HG02763 (cell line): Measurements from ENCODE around the gene MAD2L2.

ENCODE experiments used
- ATAC-seq: cut with Tn5 transposase; IDR thresholded peaks from one replicate; pipeline ENCODE4 v1.9.1; 2021; ENCODE audit warnings: mild to moderate bottlenecking, moderate library complexity; ENCODE audit not compliant: unreplicated experiment

MAD2L2 gene

GRCh38 chr1:11681071-11681771 lies at the start of gene MAD2L2:
Gene MAD2L2, minus strand, starts transcription at chr1:11681148. Its CDS starts 547 bp downstream, at chr1:11680601.
- peak; percentile 78 for ATAC-seq

- no peak for ATAC-seq
These were observed 49.5 kb upstream of the MAD2L2 start for GRCh38 chr1:11730429-11730891.

GRCh38 chr1:11729498-11730428 lies 48.8 kb upstream of the MAD2L2 start:
- no peak for ATAC-seq

DNA sequence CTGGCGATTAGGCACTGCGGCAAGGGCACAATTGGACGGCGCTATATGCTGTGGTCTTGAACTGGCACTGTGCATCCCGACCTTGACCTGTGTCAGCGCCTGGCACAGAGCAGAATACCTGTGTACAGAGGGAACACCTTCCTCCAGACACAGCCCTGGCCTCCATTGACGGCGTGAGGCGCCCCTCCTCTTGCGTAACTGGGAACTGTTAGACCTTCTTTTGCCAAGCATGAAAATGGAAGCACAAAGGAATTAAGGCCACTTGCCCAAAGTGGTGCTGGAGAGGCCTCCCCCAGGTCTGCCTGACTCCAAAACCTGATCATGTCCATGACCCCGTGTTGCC lies 48.2 kb upstream of the MAD2L2 start:
- no peak for ATAC-seq

GRCh38 chr1:11728126-11728806 lies 47.3 kb upstream of the MAD2L2 start:
- no peak for ATAC-seq

DNA sequence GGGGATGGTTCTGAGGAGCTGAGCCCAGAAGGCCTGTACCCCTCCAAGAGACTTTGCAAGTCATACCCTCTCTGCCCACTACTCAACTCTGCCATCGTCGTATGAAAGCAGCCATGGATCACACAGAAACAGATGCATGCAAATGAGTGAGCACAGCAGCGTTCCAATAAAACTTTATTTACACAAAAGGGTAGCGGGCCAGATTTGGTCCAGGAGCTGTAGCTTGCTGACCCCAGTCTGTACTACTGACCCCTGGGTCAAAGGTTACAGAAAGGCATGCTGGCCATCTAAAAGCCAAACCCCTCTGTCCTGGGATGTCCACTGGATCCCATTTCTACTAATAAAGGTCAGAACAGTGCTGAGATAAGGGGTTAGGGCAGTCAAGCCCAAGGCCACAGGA lies 46.2 kb upstream of the MAD2L2 start:
- no peak for ATAC-seq

- no peak for ATAC-seq
These were observed 44.7 kb upstream of the MAD2L2 start for GRCh38 chr1:11725616-11726015.

- ATAC-seq: no peak
These were observed 41.6 kb upstream of the MAD2L2 start for GRCh38 chr1:11722538-11722937.

DNA sequence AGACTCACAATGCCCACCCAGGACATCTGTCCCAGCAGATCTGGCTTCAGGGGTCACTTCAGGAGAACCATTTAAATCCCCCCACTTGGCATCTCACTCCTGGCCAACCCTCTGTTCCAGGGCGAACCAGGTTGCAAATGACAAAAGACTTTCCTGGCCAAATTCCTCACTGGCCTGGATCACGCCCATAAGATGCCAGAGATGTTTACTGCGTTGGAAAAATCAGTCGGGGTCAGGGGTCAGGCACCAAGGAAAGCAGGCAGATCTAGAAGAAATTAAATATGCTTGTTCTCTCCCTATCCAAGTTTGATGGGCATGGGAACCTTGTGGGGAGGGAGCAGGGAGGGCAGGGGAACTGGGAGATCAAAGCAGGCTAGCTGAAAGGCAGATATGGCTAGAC lies 40.4 kb upstream of the MAD2L2 start:
- no peak for ATAC-seq

DNA sequence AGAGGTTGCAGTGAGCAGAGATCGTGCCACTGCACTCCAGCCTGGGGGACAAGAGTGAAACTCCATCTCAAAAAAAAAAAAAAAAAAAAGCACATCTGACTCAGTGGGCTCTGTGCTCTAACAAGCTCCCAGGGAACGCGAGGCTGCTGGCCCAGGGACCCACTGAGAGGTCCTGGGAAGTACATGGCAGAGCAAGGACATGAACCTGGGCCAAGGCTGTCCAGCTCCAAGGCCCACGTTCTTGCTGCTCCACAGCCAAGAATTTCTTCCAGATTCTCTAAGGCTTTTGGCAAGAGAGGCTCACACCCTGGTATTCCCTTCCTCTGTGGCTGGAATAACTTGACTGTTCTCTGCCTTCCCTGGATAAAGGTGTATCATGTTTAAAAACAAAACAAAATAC lies 39.6 kb upstream of the MAD2L2 start:
- no peak for ATAC-seq

- ATAC-seq: no peak
These were observed 39.1 kb upstream of the MAD2L2 start for GRCh38 chr1:11720033-11720376.

- ATAC-seq: no peak
These were observed 38.5 kb upstream of the MAD2L2 start for GRCh38 chr1:11719313-11720032.

- no peak for ATAC-seq
These were observed 34.1 kb upstream of the MAD2L2 start for GRCh38 chr1:11714831-11715575.

DNA sequence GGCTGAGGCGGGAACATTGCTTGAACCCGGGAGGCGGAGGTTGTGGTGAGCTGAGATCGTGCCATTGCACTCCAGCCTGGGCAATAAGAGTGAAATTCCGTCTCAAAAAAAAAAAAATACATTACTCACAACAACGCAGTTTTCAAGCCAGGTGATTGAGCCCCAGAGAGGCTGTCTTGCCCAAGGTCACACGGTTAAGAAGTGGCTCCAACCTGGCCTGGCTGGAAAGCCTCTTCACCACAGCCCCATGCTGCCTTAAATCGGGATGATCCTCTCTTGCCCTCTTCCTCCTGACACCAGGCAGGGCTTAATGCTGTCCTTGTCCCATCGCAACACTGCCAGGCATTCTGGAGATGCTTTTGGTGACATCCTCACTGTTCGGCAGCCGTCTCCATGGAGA lies 32.1 kb upstream of the MAD2L2 start:
- ATAC-seq: no peak

DNA sequence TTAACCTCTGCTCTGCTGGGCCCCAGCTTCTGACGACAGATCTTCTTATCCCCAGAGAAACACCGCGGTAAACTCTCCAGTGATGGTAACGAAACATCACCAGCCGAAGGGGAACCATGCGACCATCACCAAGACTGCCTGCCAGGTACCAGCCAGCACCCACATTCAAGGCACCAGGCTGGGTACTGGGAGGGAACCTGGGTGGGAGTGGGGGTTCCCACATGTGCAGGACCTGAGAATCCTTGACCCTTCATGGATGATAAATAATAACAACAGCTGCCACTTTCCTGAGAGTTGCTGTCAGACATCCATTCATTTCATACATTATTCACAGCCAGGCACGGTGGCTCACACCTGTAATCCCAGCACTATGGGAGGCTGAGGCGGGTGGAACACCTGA lies 31.3 kb upstream of the MAD2L2 start:
- no peak for ATAC-seq

GRCh38 chr1:11711490-11711889 lies 30.5 kb upstream of the MAD2L2 start:
- ATAC-seq: no peak

DNA sequence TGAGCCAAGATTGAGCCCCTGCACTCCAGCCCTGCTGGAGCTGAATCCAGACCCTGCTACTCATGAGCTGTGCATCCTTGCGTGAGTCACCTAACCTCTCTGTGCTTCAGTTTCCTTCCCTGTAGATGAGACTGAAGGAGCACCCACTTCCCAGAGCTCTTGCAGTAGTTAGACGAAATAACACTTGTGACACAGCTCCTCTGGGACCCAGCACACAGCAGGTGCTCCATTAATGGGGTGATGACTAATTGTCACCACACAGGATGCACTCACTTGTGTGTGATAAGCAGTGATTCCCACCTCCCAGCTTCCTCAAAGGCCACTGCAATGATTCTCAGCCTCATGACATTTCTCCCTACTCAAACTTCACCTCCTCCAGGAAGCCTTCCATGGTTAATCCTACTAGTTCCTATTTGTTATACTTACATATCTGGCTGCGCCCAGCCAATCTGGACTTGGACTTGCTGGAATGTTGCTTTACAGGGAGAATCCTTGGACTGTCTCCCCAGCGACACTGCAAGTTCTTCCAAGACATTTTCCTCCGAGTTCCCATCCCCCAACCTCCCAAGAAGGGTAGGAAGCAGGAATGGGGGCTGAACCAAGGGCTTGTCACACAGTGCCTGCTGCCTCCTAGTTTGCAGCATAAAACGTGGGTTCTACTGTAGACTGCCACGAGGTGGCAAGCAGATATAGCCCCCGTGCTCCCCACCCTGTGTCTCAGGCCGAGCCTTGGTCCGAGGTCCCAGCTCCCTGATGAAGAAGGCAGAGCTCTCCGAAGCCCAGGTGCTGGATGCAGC lies 27.8 kb upstream of the MAD2L2 start:
- no peak for ATAC-seq

- ATAC-seq: no peak
These were observed 26.8 kb upstream of the MAD2L2 start for GRCh38 chr1:11707621-11708276.

DNA sequence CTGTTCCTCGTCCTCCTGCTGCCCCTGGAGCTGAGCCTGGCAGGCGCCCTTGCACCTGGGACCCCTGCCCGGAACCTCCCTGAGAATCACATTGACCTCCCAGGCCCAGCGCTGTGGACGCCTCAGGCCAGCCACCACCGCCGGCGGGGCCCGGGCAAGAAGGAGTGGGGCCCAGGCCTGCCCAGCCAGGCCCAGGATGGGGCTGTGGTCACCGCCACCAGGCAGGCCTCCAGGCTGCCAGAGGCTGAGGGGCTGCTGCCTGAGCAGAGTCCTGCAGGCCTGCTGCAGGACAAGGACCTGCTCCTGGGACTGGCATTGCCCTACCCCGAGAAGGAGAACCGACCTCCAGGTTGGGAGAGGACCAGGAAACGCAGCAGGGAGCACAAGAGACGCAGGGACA lies 25.3 kb upstream of the MAD2L2 start:
- no peak for ATAC-seq
